ENCODE results near the gene KIAA0319L.

The KIAA0319L gene

GRCh38 chr1:35441926-35442579 is 115.2 kb downstream of the KIAA0319L start:
- no peak for DNase-seq

- DNase-seq: no peak
Measured at GRCh38 chr1:35439626-35440025, 117.6 kb downstream of the KIAA0319L start.

DNA sequence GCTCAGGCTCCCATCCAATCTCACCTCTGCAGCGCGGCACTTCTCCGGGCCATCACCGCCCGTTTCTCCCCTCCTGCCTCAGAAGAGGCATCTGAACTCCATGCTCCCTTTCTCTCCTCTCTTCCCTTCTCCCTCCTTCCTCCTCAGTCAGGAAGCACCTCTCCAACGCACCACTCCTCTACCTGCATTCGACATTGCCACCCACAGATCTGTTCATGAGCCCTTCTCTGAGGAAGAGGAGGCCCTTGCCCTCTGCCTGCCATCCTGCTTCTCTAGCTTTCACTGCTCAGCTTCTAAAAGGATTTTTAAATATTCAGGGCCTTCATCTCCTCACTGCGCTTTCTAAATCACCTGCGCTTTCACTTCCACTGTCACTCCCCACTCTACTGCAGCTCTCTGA is 120.0 kb downstream of the KIAA0319L start:
- DNase-seq: no peak

- no peak for DNase-seq
Measured at GRCh38 chr1:35436078-35436477, 121.1 kb downstream of the KIAA0319L start.

DNA sequence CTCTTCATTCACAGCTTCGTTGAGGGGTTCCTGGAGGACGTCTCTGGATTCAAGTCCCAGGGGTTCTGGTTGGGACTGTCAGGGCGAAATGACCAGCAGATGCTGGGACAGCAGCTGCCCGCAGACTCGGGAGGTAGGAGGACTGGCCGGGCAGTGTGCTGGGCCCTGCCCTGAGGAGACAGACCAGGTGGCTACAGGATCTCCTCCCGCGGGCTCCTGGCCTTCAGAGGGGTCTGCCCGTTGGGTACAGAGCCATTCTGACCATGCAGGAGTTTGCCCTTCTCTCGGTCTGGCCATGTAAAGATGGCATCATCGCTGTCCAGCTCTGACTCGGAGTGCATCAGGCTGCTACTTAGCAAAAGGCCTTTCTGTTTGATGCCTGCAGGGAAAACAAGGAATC is 122.5 kb downstream of the KIAA0319L start:
- DNase-seq: no peak

DNA sequence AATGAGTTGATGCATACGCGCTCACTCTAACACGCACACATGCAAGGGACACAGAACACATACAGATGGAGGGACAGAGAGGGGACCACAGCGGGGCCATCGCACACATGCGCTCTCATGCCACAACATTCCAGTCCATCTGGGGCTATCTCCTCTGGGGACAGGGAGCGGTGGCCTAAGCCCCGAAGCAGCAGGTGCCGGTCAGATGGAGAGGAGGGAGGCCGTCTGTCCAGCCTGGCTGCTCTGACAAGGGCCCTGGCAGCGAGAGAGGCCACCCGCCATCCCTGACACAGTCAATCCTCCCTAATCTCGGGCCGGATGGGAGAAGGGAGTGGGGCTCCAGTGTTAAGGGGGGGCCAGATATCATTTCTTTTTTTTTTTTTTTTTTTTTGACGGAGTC is 123.5 kb downstream of the KIAA0319L start:
- DNase-seq: no peak

GRCh38 chr1:35432231-35432630 is 125.0 kb downstream of the KIAA0319L start:
- DNase-seq: no peak

- no peak for DNase-seq
Measured at GRCh38 chr1:35431173-35431599, 126.0 kb downstream of the KIAA0319L start.

DNA sequence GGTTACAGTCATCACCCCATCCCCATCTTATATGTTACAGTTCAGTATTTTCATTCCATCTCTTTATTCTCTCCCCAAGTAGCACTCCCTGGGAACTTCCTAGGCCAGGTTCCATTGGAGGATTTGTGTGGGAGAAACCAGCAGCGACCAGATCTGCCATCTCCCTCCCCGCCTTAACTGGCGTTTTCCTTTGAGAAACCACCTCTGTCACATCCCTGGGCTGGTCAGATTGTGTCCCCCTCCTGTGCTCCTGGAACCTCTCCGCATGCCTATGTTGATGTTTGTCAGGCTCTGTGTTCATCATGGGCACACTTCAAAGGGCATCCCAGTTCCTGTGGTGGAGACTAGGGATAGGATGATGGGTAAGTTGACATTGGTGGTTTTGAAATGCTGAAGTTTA is 126.4 kb downstream of the KIAA0319L start:
- no peak for DNase-seq

DNA sequence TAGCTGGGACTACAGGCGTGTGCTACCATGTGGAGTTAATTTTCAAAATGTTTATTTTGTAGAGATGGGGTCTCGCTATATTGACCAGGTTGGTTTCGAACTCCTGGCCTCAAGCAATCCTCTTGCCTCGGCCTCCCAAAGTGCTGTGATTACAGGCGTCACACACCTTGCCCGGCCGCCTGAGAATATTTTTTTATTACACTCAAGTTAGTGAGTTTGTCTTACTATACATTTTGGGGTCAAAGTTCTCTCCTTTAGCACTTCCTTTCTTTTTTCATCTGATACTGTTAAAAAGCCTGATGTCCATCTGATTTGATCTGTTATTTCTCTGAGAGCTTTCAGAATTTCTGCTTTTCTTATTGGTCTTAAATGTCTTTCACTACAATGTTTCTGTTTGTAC is 128.8 kb downstream of the KIAA0319L start:
- no peak for DNase-seq

- DNase-seq: no peak
Measured at GRCh38 chr1:35426097-35426586, 131.1 kb downstream of the KIAA0319L start.

GRCh38 chr1:35408925-35409324 is 148.3 kb downstream of the KIAA0319L start:
- DNase-seq: no peak

- DNase-seq: no peak
Measured at GRCh38 chr1:35407743-35408142, 149.5 kb downstream of the KIAA0319L start.

GRCh38 chr1:35406103-35406502 is 151.1 kb downstream of the KIAA0319L start:
- DNase-seq: no peak

GRCh38 chr1:35401049-35401448 is 156.2 kb downstream of the KIAA0319L start:
- no peak for DNase-seq

GRCh38 chr1:35398739-35399138 is 158.5 kb downstream of the KIAA0319L start:
- no peak for DNase-seq

GRCh38 chr1:35394386-35394785 is 162.8 kb downstream of the KIAA0319L start:
- DNase-seq: no peak

DNA sequence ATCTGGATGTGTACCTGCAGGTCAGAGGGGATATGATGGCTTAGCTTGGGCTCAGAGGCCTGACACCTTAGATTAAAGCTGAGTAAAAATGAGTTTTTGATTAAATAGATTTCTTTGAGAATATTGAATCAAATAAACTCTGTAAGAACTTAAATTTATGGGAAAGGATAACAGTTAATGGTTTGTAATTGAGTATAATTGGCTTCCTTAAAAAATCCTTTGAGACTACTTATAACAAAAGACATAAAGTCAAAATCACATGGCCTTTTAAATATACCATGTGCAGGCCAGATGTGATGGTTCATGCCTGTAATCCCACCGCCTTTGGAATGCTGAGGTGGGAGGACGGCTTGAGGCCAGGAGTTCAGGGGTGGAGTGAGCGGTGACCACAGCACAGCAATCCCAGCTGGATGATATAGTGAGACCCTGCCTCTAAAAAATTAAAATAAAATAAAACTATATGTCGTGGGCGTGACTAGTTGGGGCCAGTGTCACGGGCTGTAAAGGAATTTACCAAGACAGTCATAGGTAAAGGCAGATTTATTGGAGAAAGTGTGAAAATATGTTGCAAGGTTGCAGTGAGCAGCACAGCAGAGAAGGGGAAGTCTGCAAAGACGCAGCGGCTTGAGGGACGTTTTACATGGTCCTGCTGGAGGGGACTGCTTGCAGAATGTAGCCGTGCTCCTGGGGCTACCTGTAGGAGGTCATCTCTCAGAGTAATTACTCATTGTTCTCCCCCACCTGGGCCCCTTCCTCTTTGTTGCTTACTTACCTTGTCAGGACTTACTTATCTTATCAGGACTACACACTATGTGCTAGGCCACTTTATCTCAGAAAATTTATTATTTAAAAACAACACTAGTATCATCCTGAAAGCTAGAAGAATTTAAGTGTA is 166.4 kb downstream of the KIAA0319L start:
- DNase-seq: no peak

GRCh38 chr1:35386959-35387358 is 170.2 kb downstream of the KIAA0319L start:
- no peak for DNase-seq

DNA sequence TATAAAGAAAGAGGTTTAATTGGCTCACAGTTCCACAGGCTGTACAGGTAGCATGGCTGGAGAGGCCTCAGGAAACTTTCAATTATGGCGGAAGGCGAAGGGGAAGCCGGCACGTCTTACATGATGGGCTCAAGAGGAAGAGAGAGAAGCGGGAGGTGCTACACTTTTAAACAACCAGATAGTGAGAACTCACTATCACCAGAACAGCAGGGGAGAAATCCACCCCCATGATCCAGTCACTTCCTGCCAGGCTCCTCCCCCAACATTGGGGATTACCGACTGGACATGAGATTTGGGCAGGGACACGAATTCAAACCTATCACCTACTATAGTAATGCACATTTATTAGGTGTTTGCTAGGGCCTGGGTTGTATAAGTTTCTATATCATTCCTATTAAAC is 170.9 kb downstream of the KIAA0319L start:
- no peak for DNase-seq

All from NCI-H187 (cell line).